NCI-H2107 treated with DMSO at 0.1 percent for 48 hours (cell line): ENCODE measurements around the gene IFIT5.
"Not testable (repeated sequence)": the region's sequence is repeated elsewhere in the genome, so short reads cannot be mapped to it uniquely, and the experiment has no call there.

Source experiments
- DNase-seq: peaks from one replicate; lab custom pipeline; 2025; ENCODE audit not compliant: unreplicated experiment; lab: John Stamatoyannopoulos, UW

Gene IFIT5

DNA sequence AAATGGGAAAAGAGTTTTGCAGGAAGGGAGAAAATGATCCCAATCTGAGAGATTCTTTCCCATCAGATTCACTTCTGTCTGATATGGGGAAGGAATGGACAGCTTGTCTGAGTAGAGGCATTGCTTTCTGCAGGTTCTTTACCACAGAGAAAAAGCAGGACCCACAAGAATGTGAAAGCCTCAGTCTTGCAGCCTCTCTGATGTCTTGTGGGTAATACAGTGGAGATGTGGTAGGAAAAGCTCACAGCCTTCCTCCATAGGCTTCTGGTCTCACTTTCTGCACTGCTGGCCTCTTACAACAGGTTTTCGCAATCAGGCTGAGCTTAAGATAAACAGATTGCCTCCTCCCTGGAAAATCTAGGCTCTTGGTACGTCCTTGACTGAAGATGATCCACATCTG lies 21.4 kb upstream of the IFIT5 start:
- DNase-seq, result no peak

DNA sequence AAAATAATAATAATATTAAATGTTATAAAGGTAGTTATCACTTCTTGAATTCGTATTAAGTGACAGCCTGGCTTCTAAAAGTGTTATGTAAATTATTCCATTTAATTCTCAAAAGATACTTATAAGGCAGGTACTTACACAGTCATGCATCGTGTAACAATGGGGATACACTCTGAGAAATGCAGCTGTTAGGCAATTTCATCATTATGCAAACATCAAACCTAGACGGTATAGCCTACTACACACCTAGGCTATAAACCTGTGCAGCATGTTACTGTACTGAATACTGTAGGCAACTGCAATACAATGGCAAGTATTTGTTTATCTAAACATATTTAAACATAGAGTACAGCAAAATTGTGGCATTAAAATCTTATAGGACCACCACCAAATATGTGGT lies 20.5 kb upstream of the IFIT5 start:
- DNase-seq, result no peak

DNA sequence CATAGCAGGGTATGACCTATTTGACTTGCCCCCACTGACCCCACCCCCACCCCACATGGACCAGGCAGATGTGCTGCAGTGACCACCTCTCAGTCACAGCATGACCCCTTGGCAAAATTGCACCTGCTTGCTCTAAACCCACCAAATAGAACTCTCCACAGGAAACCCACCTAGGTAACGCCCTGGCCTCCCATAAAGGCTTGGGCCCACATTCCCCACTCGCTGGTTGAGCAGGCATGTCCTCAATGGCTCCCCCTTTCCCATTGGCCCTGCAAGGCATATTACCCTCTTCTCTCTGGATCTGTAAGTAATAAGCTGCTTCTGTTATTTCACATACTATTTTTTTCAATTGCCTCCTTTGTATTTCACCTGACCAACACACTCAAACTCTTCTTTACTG lies 19.2 kb upstream of the IFIT5 start:
- no peak for DNase-seq

DNA sequence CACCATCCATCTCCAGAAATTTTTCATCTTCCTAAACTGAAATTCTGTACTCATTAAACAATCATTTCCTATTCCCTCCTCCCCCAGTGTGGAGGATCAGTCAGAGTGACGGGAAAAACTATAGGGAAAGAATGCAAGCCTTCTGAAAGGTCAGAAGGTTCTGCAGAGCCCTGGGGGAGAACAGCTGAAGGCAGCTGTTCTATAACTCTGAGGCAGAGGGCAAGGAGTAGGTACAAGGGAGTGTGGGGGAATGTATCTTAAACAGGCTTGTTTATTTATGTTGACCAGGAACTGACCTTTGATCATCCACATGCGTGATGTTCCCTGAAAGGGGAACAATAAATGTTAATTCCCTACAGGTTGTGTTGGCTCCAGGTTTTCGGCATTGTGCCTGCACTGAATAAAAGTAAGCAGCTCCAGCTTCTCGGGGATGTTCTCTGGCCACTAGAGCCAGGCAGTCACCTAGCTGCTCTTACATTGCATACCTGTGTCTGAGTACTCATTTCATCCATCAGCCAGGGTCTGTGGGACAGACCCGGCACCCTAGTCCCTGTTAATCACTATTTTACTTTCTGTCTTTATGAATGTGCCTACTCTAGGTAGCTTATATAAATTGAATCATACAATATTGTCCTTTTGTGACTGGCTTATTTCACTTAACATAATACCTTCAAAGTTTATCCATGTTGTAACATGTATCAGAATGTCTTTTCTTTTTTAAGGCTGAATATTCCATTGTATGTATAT lies 16.2 kb upstream of the IFIT5 start:
- no peak for DNase-seq

DNA sequence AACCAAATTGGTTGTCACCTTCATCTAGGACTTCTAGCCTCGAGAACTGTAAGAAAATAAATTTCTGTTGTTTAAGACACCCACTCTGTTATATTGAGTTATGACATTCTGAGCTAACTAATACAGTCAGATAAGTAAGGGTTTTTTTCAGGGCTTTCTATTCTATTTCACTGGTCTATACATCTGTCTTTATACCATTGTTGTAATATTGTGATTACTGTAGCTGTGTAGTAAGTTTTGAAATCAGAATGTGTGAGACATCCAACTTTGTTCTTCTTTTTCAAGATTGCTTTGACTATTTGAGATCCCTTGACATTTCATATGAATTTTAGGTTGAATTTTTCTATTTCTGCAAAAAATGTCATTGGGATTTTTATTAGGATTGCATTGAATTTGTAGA lies 14.4 kb upstream of the IFIT5 start:
- DNase-seq, result no peak

DNA sequence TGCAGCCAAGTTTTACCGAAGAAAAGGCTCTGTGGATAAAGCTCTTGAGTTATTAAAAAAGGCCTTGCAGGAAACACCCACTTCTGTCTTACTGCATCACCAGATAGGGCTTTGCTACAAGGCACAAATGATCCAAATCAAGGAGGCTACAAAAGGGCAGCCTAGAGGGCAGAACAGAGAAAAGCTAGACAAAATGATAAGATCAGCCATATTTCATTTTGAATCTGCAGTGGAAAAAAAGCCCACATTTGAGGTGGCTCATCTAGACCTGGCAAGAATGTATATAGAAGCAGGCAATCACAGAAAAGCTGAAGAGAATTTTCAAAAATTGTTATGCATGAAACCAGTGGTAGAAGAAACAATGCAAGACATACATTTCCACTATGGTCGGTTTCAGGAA lies 11.3 kb upstream of the IFIT5 start:
- no peak for DNase-seq

DNA sequence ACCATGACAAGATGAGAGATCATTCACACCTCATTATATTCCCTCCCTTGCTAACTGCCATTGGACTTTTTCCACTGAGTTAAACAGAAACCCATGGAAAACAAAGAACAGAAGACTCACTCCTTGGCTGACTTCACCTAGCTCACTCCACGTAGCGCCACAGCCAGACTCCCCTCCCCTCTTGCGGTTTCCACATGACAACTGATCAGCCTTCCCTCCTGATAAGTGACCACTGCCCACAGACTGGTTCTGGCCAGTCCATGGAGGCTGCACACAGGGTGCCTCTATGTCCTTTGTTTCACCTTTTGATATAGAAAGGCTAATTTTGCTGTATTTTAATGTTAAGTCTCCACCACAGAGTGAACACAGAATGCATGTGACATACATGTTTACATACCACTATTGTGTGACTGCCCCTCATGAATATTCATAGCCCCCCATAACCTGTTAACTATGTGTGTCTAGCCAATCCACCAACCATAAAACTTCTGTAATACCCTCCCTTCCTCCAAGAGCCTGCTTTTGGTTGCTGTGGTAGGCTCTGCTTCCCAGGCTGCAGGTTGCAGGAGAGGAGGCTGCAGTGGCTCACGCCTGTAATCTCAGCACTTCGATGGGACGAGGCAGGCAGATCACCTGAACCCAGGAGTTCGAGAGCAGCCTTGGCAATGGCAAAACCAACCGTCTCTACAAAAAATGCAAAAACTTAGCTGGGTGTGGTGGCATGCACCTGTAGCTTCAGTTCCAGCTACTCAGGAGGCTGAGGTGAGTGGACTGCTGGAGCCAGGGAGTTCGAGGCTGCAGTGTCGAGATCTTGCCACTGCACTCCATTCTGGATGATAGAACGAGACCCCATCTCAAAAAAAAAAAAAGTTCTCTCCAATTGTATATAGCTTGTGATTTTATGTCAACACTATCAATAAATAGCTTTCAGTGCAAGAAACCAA lies 10.0 kb upstream of the IFIT5 start:
- DNase-seq, result no peak

DNA sequence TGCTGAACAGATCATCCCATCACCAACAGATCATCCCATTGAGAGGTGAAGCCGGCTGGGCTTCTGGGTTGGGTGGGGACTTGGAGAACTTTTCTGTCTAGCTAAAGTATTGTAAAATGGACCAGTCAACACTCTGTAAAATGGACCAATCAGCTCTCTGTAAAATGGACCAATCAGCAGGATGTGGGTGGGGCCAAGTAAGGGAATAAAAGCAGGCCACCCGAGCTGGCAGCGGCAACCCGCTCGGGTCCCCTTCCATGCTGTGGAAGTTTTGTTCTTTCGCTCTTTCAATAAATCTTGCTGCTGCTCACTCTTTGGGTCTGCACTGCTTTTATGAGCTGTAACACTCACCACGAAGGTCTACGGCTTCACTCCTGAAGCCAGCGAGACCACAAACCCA lies 8.2 kb upstream of the IFIT5 start:
- not testable (repeated sequence) for DNase-seq

DNA sequence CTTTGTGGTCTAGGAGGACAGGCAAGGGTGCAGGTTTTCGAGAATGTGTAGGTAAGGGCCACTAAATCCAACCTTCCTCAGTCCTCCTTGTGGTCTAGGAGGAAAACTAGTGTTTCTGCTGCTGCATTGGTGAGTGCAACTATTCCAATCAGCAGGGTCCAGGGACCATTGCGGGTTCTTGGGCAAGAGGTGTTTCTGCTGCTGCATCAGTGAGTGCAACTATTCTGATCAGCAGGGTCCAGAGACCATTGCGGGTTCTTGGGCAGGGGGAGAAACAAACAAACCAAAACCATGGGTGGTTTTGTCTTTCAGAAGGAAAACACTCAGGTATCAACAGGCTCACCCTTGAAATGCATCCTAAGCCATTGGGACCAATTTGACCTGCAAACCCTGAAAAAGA lies 6.6 kb upstream of the IFIT5 start:
- not testable (repeated sequence) for DNase-seq

DNA sequence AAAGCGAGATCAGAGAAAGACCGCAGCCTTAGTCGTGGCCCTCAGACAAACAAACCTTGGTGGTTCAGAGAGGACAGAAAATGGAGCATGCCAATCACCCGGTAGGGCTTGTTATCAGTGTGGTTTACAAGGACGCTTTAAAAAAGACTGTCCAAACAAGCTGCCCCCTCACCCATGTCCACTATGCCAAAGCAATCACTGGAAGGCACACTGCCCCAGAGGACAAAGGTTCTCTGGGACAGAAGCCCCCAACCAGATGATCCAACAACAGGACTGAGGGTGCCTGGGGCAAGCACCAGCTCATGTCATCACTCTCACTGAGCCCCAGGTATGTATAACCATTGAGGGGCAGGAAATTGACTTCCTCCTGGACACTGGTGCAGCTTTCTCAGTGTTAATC lies 5.1 kb upstream of the IFIT5 start:
- not testable (repeated sequence) for DNase-seq

DNA sequence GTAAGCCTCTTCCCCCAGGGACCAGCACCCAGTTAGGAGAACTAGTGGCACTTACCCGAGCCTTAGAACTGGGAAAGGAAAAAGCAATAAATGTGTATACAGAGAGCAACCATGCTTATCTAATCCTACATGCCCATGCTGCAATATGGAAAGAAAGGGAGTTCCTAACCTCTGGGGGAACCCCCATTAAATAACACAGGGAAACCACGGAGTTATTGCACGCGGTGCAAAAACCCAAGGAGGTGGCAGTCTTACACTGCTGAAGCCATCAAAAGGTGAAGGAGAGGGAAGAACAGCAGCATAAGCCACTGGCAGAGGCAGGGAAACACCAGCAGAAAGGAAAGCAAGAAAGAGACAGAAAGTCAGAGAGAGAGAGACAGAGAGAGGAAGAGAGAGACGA lies 3.8 kb upstream of the IFIT5 start:
- DNase-seq, result not testable (repeated sequence)

DNA sequence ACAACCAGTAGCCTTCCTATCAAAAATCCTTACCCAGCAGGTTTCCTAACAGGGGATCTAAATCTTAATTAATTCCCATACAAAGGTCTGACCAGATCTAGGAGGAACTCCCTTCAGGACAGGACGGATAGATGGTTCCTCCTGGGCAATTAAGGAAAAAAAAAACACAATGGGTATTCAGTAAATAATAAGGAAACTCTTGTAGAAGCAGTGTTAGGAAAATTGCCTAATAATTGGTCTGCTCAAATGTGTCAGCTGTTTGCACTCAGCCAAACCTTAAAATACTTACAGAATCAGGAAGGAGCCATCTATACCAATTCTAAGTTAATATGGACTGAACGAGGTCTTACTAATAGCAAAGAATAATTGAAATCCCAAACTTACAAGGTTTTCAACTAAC lies 3.2 kb upstream of the IFIT5 start:
- not testable (repeated sequence) for DNase-seq

DNA sequence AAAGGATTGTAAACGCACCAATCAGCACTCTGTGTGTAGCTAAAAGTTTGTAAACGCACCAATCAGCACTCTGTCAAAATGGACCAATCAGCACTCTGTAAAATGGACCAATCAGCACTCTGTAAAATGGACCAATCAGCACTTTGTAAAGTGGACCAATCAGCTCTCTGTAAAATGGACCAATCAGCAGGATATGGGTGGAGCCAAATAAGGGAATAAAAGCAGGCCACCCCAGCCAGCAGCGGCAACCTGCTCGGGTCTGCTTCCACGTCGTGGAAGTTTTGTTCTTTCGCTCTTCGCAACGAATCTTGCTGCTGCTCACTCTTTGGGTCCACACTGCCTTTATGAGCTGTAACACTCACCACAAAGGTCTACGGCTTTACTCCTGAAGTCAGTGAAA lies 2.1 kb upstream of the IFIT5 start:
- not testable (repeated sequence) for DNase-seq

DNA sequence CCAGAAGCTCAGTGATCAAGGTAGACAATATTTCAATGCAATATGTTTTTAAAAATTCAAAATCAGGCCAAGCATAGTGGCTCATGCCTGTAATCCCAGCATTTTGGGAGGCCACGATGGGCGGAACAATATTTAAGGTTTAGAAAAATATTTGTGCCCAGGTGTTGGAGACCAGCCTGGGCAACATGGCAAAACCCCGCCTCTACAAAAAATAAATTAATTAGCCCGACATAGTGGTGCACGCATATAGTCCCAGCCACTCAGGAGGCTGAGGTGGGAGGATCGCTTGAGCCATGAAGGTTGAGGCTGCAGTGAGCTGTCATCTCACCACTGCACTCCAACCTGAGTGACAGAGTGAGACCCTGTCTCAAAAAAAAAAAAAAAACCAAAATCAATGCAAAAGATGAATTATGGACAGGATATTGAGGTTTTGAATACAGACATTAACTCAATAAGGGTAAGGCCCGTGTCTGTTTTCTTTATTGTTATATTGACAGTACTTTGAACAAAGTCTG lies 913 bp upstream of the IFIT5 start:
- DNase-seq, result no peak

DNA sequence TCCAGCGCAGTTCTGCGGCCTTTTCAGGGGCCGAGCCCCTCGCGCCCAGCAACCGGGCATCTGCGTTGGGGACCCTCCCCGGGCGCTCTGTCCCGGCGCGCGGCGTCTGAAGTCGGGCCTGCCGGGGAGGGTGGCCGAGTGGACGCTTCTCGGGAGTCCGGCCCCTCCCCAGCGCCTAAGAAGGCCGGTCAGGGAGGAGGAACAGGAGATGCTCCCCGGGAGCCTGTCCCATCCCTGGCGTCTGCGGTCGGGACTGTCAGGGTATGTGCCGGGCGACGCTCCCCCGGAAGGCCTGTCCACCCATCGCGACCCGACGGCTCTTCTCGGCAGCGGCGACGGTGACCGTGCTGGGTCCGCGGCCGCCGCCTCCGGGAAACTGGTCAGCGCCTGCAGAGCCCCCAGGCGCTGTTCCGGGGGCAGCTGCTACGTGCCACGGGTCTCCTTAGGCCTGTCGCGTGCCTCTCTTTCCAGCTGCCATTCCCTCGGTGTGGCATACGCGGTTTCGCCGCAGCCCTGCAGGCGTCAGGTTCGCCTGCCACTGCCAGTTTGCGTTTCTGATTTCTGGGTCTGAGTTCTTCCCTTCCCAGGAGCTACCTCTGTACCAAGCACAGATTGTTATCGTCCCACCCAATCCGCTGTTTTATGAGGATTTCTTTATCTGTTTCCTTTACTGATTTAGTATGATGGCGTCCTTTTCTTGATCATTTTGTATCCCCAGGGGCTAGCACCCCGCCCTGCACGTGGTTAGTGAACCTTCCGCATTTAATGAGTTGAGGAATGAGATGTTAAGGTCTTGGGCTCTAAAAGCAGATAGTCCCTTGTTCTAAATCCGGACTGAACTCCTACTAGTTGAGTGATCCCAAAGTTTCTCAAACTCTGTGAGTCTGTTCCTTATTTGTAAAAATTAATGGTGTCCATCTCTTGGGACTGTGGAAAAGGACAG lies 782 bp downstream of the IFIT5 start:
- DNase-seq, result peak; percentile 13

DNA sequence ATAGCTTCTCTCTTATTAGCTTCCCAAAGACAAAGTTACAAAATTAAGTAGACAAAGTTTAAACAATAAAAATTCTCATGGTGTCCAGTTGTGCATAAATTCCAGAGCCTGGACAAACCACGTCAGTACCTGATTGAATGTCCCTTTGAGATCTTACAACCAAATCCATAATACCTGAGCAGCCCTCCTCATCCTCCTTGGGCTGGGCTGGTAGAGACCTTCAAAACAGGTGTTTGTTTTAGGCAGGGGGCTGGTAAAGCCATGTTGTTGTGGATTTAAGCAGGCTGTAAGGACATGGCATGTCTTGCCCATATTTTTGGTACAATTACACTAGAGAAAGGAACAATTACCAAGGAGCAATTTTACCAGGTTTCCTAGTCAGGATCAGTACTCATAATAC lies 2.1 kb downstream of the IFIT5 start:
- DNase-seq, result no peak

DNA sequence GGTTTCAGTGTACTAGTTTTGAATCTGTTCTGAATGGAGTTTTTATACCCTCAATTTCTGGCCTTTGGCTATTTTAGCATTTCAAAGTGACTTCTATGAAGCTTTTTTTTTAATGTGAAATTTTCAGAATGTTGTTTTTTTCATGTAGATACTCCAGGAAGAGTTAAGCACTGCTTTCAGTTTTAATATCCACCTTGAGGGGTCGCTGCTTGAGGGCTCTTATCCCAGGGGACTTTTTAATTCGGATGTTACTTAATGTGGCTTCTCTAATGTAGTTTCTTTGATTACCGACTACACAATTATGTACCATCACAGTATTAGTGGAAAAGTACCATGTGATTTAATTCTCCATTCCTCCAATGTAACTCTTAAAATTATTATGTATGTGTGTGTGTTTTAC lies 5.2 kb downstream of the IFIT5 start:
- DNase-seq, result no peak

DNA sequence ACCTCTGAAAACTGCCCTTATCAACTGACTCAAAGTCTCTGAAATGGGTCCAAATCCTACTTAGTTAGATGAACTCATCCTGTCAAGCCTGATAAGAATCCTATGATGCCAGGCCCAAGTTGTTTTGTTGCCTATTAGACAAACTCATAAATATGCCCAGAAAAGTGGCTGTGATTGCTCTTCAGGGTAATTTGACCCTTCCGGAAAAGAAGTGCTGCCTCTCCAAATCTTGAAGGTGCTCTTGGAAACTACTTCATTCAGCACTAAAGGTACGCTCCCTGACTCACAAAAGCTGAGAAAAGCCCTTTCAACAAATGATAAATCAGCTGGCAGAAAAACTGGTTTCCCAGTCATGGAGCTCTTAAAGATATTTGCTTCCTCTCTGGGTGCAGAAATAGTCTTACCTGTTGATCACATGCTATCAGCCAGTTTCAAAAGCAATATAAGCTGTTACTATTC lies 6.7 kb downstream of the IFIT5 start:
- no peak for DNase-seq

DNA sequence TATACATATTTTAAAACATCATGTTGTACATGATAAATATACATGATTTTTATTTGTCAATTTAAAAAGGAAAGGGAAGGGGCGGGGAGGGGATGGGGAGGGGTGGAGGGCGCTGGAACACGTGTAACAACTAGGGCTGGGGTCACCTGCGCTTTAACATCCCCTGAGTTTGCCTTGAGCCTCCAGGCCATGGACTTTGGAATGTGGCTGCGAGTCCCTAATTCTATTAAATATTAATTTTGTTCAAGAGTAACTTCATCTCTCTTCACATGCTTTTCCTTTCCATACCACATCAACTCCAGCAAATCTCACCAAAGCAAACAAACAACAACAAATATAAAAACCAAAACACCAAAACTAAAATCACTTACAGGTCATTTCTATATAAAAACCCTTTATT lies 10.6 kb downstream of the IFIT5 start:
- no peak for DNase-seq

DNA sequence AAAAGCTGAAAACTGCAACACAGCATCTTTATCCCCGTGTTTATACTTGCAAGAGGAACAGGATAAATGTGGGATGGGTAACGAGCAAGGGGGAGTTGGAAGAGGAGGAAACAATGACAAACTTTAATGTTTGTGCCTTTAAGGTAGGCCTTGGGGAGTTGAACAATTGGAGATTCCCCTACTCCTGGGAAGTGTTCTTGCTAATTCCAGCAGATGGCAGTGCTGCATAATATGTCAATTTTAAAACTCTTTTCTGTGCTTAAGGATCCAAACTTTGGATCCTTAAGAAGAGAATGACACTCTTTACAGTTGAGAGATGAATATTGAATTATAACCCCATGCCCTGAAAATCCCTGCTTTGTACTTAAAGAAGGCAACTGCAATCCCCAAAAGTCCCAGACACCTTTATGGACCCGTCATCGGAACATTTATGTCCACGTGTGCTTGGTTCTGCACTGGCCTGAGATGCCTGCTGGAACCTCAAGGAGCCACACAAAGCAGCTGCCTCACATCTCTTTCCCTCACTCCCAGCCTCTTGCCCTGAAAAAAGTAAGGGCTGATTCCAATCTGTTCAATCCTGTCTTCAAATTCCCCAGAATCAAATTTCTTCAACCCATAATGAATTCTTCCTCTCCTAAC lies 12.0 kb downstream of the IFIT5 start:
- DNase-seq, result peak; percentile 18
